Mesendoderm (in vitro differentiated cells): ENCODE data around the gene CCDC120.

Experiments used
- DNase-seq: peaks from one replicate; pipeline ENCODE4 v3.0.0; 2013
- H2AK5ac ChIP-seq: 2 replicates; pipeline ENCODE4 v1.6.1; 2013; ENCODE audit warnings: low read length, inconsistent platforms
- H2BK120ac ChIP-seq: 2 replicates; pipeline ENCODE4 v1.6.1; 2013; ENCODE audit warnings: low read depth, mild to moderate bottlenecking, low read length, moderate library complexity, mixed read lengths
- H2BK15ac ChIP-seq: replicated peaks from 2 replicates; pipeline ENCODE4 v1.6.1; 2013; ENCODE audit warnings: low read depth, mild to moderate bottlenecking, moderate library complexity
- H2BK5ac ChIP-seq: 2 replicates; pipeline ENCODE4 v1.6.1; 2013; ENCODE audit warnings: low read length, inconsistent platforms
- H3K18ac ChIP-seq: 2 replicates; pipeline ENCODE4 v1.6.1; 2013; ENCODE audit warnings: mild to moderate bottlenecking, low read length, mixed read lengths
- H3K23ac ChIP-seq: one replicate; pipeline ENCODE4 v1.6.1; 2013; ENCODE audit warnings: low read length
- H3K27ac ChIP-seq: 2 replicates; pipeline ENCODE4 v1.5.1; 2013; ENCODE audit warnings: low read depth, mild to moderate bottlenecking, inconsistent platforms, low read length, moderate library complexity
- H3K27me3 ChIP-seq: 2 replicates; pipeline ENCODE4 v1.6.1; 2013; ENCODE audit warnings: low read length, control low read depth, mild to moderate bottlenecking, inconsistent platforms; ENCODE audit not compliant: insufficient read depth, poor library complexity
- H3K36me3 ChIP-seq: 2 replicates; pipeline ENCODE4 v1.6.1; 2013; ENCODE audit warnings: low read length, inconsistent platforms; ENCODE audit not compliant: control insufficient read depth, insufficient read depth
- H3K4ac ChIP-seq: one replicate; pipeline ENCODE4 v1.6.1; 2013; ENCODE audit warnings: low read depth, mild to moderate bottlenecking, low read length, moderate library complexity
- H3K4me1 ChIP-seq: 2 replicates; pipeline ENCODE4 v1.6.1; 2013; ENCODE audit warnings: low read depth, low read length, inconsistent platforms; ENCODE audit not compliant: control insufficient read depth
- H3K4me2 ChIP-seq: 2 replicates; pipeline ENCODE4 v1.6.1; 2013; ENCODE audit warnings: low read length
- H3K4me3 ChIP-seq: 2 replicates; pipeline ENCODE4 v1.5.1; 2013; ENCODE audit warnings: mild to moderate bottlenecking, low read length
- H3K56ac ChIP-seq: one replicate; pipeline ENCODE4 v1.6.1; 2013; ENCODE audit warnings: low read length
- H3K79me1 ChIP-seq: 2 replicates; pipeline ENCODE4 v1.6.1; 2013; ENCODE audit warnings: low read length, inconsistent platforms
- H3K79me2 ChIP-seq: 2 replicates; pipeline ENCODE4 v1.6.1; 2013; ENCODE audit warnings: mild to moderate bottlenecking, low read length; ENCODE audit not compliant: control insufficient read depth, insufficient read depth
- H3K9ac ChIP-seq: 2 replicates; pipeline ENCODE4 v1.6.1; 2013; ENCODE audit warnings: low read length, inconsistent platforms
- H4K5ac ChIP-seq: one replicate; pipeline ENCODE4 v1.6.1; 2013; ENCODE audit warnings: low read length
- H4K8ac ChIP-seq: one replicate; pipeline ENCODE4 v1.6.1; 2013; ENCODE audit warnings: low read depth, mild to moderate bottlenecking, control low read depth, low read length, moderate library complexity
- WGBS: extraction: QIAGEN DNeasy Blood & Tissue Kit; methylation state at CpG from one replicate; pipeline ENCODE4 v1.1.7; 2013; ENCODE audit warnings: low lambda C conversion rate, missing lambda C conversion rate; ENCODE audit not compliant: insufficient coverage; ENCODE audit errors: extremely low coverage; 5-methylcytosine and 5-hydroxymethylcytosine counted together

The CCDC120 gene

DNA sequence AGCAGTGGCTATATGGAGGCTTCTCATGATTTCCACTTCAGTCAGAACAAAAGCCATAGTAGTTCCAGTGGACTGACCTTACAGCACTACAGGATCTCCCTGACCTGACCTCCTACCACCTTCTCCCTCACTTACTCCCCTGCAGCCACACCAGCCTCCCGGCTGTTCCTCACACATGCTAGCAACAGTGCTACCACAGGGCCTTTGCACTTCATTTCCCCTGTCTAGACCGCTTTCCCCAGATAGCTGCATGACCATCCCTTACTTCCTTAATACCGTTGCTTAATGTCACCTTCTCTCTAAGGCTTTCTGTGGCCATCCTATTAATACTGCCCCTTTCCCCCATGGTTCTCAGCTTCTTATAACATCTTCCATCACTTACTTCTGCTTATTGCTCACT, 51.6 kb downstream of the CCDC120 start:
- no peak overlapping the region for H4K8ac ChIP-seq
- H2BK15ac ChIP-seq = no peak overlapping the region
- H3K4ac ChIP-seq = no peak overlapping the region
- no peak overlapping the region for H4K5ac ChIP-seq
- H3K18ac ChIP-seq = no peak overlapping the region
- no peak overlapping the region for H2BK5ac ChIP-seq
- no peak overlapping the region for H3K27ac ChIP-seq
- H3K23ac ChIP-seq = no peak overlapping the region
- WGBS = no CpG with 5 or more reads among the region's 3 CpGs
- H3K4me1 ChIP-seq = no peaks in the 10 kb centered on the region
- H2BK120ac ChIP-seq = no peak overlapping the region
- DNase-seq = no peak
- no peaks in the 10 kb centered on the region for H3K79me1 ChIP-seq
- H2AK5ac ChIP-seq = no peak overlapping the region
- H3K4me3 ChIP-seq = no peak overlapping the region
- no peaks in the 10 kb centered on the region for H3K79me2 ChIP-seq
- H3K27me3 ChIP-seq = no peaks in the 10 kb centered on the region
- peaks cover 2% of the 10 kb centered on the region for H3K36me3 ChIP-seq
- H3K4me2 ChIP-seq = no peak overlapping the region
- no peak overlapping the region for H3K56ac ChIP-seq
- H3K9ac ChIP-seq = no peak overlapping the region

DNA sequence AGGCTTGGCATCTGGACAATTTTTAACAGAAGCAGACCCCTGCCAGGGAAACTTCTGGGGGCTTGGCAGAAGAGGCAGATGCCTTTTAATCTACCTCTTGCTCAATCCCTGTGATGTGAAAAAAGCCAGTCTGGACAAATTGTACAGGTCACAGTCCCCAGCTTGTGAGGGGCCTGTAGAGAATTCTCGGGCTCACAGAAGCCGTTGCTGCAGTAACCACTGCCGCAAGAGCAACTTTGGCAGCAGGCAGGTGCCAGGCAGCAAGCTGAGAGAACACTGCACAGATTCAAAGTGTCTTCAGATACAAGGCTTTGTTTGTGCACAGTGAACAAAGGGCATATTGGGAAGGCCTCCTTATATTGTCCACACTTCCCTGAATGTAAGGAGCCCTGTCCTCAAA, 53.0 kb downstream of the CCDC120 start:
- H3K4me3 ChIP-seq = no peak overlapping the region
- H3K79me1 ChIP-seq = no peaks in the 10 kb centered on the region
- H3K4ac ChIP-seq = no peak overlapping the region
- no peak overlapping the region for H4K8ac ChIP-seq
- H2BK15ac ChIP-seq = no peak overlapping the region
- H4K5ac ChIP-seq = no peak overlapping the region
- H2AK5ac ChIP-seq = no peak overlapping the region
- no CpG with 5 or more reads among the region's 3 CpGs for WGBS
- no peaks in the 10 kb centered on the region for H3K79me2 ChIP-seq
- H3K4me2 ChIP-seq = no peak overlapping the region
- no peak overlapping the region for H2BK5ac ChIP-seq
- no peak overlapping the region for H3K56ac ChIP-seq
- H3K27ac ChIP-seq = no peak overlapping the region
- no peaks in the 10 kb centered on the region for H3K4me1 ChIP-seq
- H3K9ac ChIP-seq = no peak overlapping the region
- no peak for DNase-seq
- no peak overlapping the region for H3K18ac ChIP-seq
- no peak overlapping the region for H3K23ac ChIP-seq
- no peaks in the 10 kb centered on the region for H3K27me3 ChIP-seq
- no peak overlapping the region for H2BK120ac ChIP-seq
- peaks cover 2% of the 10 kb centered on the region for H3K36me3 ChIP-seq

DNA sequence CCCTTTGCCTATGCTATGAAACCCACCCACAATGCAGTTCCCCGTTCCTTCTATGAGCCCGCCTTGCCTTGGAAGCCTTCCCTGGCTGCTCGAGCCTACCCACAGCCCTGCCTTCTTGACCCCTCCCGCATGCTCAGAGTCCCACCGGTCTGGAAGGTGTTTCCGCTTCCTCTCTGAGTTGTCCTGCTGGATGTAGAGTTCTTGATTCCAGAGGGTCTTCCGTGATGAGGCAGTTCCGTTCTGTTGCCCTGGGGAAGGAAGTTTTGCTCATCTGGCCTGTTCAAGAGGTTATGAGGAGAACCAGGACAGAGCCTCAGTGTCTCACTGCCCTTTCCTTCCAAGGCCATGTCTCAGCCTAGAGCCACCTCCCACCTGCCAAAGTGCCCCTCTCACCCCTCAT, 57.3 kb downstream of the CCDC120 start:
- no peak for DNase-seq
- Histone ChIP-seq H3K4me3 (no peak overlapping the region), H3K36me3 (peaks cover 2% of the 10 kb centered on the region), H2BK15ac (no peak overlapping the region), H3K79me2 (no peaks in the 10 kb centered on the region), H3K23ac (no peak overlapping the region), H3K56ac (no peak overlapping the region), H4K8ac (no peak overlapping the region), H2BK5ac (no peak overlapping the region), H2AK5ac (no peak overlapping the region), H2BK120ac (no peak overlapping the region), H3K9ac (no peak overlapping the region), H3K18ac (no peak overlapping the region), H3K4me1 (no peaks in the 10 kb centered on the region), H3K27ac (no peak overlapping the region), H3K4ac (no peak overlapping the region), H3K4me2 (no peak overlapping the region), H3K27me3 (no peaks in the 10 kb centered on the region), H3K79me1 (no peaks in the 10 kb centered on the region), H4K5ac (no peak overlapping the region)
- no CpG with 5 or more reads among the region's 8 CpGs for WGBS

DNA sequence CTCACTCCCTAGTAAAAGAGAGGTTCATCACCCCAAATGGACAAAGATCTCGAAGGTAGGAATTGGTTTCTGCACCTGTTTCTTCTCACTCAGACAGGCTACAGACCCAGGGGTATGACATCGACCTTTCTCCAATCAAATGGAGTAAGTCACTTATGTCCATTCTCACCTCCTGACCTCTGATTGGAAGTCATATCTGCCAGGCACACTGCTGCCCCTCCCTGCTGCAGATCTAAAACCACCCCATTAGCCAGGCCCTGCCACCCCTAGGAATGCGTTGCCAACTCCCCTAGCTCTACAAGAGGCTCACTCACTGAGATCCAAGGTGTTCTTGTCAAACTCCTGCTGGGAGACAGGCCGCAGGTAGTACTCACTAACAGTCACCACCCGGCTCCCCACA, 57.9 kb downstream of the CCDC120 start:
- Histone ChIP-seq H4K8ac (no peak overlapping the region), H2BK5ac (no peak overlapping the region), H3K36me3 (peaks cover 2% of the 10 kb centered on the region), H3K27ac (no peak overlapping the region), H3K18ac (no peak overlapping the region), H2BK15ac (no peak overlapping the region), H3K4me3 (no peak overlapping the region), H3K9ac (no peak overlapping the region), H3K4me1 (no peaks in the 10 kb centered on the region), H2AK5ac (no peak overlapping the region), H3K4me2 (no peak overlapping the region), H4K5ac (no peak overlapping the region), H3K79me1 (no peaks in the 10 kb centered on the region), H3K56ac (no peak overlapping the region), H2BK120ac (no peak overlapping the region), H3K23ac (no peak overlapping the region), H3K4ac (no peak overlapping the region), H3K27me3 (no peaks in the 10 kb centered on the region), H3K79me2 (no peaks in the 10 kb centered on the region)
- no peak for DNase-seq
- WGBS = no CpG with 5 or more reads among the region's 5 CpGs

DNA sequence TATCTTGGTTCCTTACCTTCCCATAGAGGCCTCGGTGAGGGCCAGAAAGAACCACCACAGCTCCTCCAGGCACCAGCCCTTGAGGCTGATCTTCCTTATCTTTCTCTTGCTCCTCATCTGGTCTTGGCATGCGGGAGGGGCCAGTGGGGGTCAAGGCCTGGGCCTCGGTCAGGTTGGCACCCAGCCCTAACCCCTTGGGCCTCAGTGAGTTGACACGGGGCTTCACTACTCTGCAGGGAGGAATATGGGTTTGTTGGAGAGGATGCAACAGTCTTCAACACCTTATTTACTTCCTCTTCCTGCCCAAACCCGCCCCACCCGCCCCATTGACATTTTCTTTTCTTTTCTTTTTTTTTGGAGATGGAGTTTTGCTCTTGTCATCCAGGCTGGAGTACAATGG, 58.8 kb downstream of the CCDC120 start:
- H3K9ac ChIP-seq = no peak overlapping the region
- no peak overlapping the region for H3K18ac ChIP-seq
- no peak overlapping the region for H3K23ac ChIP-seq
- peaks cover 2% of the 10 kb centered on the region for H3K36me3 ChIP-seq
- H3K79me2 ChIP-seq = no peaks in the 10 kb centered on the region
- H2BK5ac ChIP-seq = no peak overlapping the region
- H3K79me1 ChIP-seq = no peaks in the 10 kb centered on the region
- H3K4me3 ChIP-seq = no peak overlapping the region
- no peak overlapping the region for H2BK120ac ChIP-seq
- DNase-seq = no peak
- no peak overlapping the region for H3K4ac ChIP-seq
- H3K56ac ChIP-seq = no peak overlapping the region
- no CpG with 5 or more reads among the region's 6 CpGs for WGBS
- H4K8ac ChIP-seq = no peak overlapping the region
- H3K27ac ChIP-seq = no peak overlapping the region
- H3K27me3 ChIP-seq = no peaks in the 10 kb centered on the region
- H2AK5ac ChIP-seq = no peak overlapping the region
- H2BK15ac ChIP-seq = no peak overlapping the region
- no peak overlapping the region for H4K5ac ChIP-seq
- H3K4me2 ChIP-seq = no peak overlapping the region
- no peaks in the 10 kb centered on the region for H3K4me1 ChIP-seq
